Keratinocyte (primary cell): ENCODE measurements around the gene SPAG16. TPM values are rescaled to one million over a fixed set of nuclear protein-coding genes. Genes with fewer than 3 reads are reported as not detected.

Experiments used
- DNase-seq: peaks from one replicate; pipeline ENCODE4 v3.0.0-alpha.2; 2011; ENCODE audit warnings: low read depth, missing footprints, low spot score
- FAIRE-seq: peaks from 2 replicates; lab custom pipeline; 2011; peaks lifted over from hg19 to GRCh38; lab: Jason Lieb, UNC
- H2AFZ ChIP-seq: 2 replicates; pipeline ENCODE4 v1.6.0; 2012; ENCODE audit warnings: low read length, control low read depth, inconsistent platforms; ENCODE audit not compliant: control insufficient read depth
- H3K27ac ChIP-seq: 2 replicates; pipeline ENCODE4 v1.5.1; 2011; ENCODE audit warnings: low read length; ENCODE audit not compliant: control insufficient read depth, insufficient read depth
- H3K27me3 ChIP-seq: 3 replicates; pipeline ENCODE4 v1.6.0; 2011; ENCODE audit warnings: low read length; ENCODE audit not compliant: control insufficient read depth, insufficient read depth; ENCODE audit errors: extremely low read depth
- H3K36me3 ChIP-seq, 2 experiments: 2 replicates in 1 of 2; 3 replicates in 1 of 2; pipeline ENCODE4 v1.5.1; 2011; ENCODE audit warnings: low read length in 2 of 2, mild to moderate bottlenecking in 1 of 2; ENCODE audit not compliant: control insufficient read depth in 2 of 2, insufficient read depth in 2 of 2; ENCODE audit errors: extremely low read depth in 1 of 2
- H3K4me1 ChIP-seq: 3 replicates; pipeline ENCODE4 v1.5.1; 2011; ENCODE audit warnings: low read length; ENCODE audit not compliant: control insufficient read depth, insufficient read depth; ENCODE audit errors: extremely low read depth
- H3K4me2 ChIP-seq: 3 replicates; pipeline ENCODE4 v1.6.0; 2011; ENCODE audit warnings: low read depth, low read length; ENCODE audit not compliant: control insufficient read depth, insufficient read depth; ENCODE audit errors: extremely low read depth
- H3K4me3 ChIP-seq, 3 experiments: fragments of 200-600 bp in 1 of 3; sonication (generic) in 1 of 3; 2 replicates in 2 of 3; 3 replicates in 1 of 3; pipeline ENCODE4 v1.5.1; 2011 to 2016; ENCODE audit warnings: low read length in 3 of 3, mild to moderate bottlenecking in 3 of 3, control low read depth in 2 of 3, inconsistent platforms in 1 of 3, low read depth in 1 of 3, mixed read lengths in 1 of 3, mixed run types in 1 of 3, moderate library complexity in 1 of 3; ENCODE audit not compliant: control insufficient read depth in 2 of 3, insufficient read depth in 2 of 3; ENCODE audit errors: extremely low read depth in 1 of 3
- H3K79me2 ChIP-seq: 2 replicates; pipeline ENCODE4 v1.6.0; 2012; ENCODE audit warnings: low read length; ENCODE audit not compliant: control insufficient read depth, insufficient read depth
- H3K9ac ChIP-seq: 3 replicates; pipeline ENCODE4 v1.6.0; 2011; ENCODE audit warnings: low read length; ENCODE audit not compliant: control insufficient read depth, insufficient read depth; ENCODE audit errors: extremely low read depth
- H3K9me1 ChIP-seq: 3 replicates; pipeline ENCODE4 v1.6.0; 2011; ENCODE audit warnings: low read length; ENCODE audit not compliant: control insufficient read depth, insufficient read depth; ENCODE audit errors: extremely low read depth
- H3K9me3 ChIP-seq: 2 replicates; pipeline ENCODE4 v1.5.1; 2012; ENCODE audit warnings: low read depth, low read length; ENCODE audit not compliant: control insufficient read depth
- H4K20me1 ChIP-seq: 3 replicates; pipeline ENCODE4 v1.6.0; 2011; ENCODE audit warnings: low read length; ENCODE audit not compliant: control insufficient read depth, insufficient read depth; ENCODE audit errors: extremely low read depth
- EZH2 ChIP-seq: IDR thresholded peaks from one replicate; pipeline ENCODE4 v1.6.1; 2012; ENCODE audit warnings: inconsistent platforms, mild to moderate bottlenecking, low read length, moderate library complexity
- dilution Hi-C: fragments of 300-500 bp; cut with MboI; formaldehyde crosslinking; loops from one replicate; pipeline ENCODE4 v1.7.0; 2020; ENCODE audit warnings: low sequenced_read_pairs; ENCODE audit not compliant: extremely low pct_ligation_motif_present
- polyA plus RNA-seq, 5 experiments: library from polyadenylated mRNA; depleted of rRNA in 3 of 5; stranded (reverse) in 3 of 5; stranded (forward) in 1 of 5; unstranded in 1 of 5; fragments of >200 nt; gene quantifications; 1 replicate in 1 of 5; 2 replicates in 3 of 5; 3 replicates in 1 of 5; pipeline versions ENCODE4 v1.2.1 to v1.2.3, GENCODE V29; 2011 to 2012; ENCODE audit warnings: missing spikeins in 2 of 5, low read depth in 1 of 5, low replicate concordance in 1 of 5
- TF ChIP-seq, protein P1 (sequence below), 3 experiments: IDR thresholded peaks in 1 of 3; conservative IDR thresholded peaks in 1 of 3; optimal IDR thresholded peaks in 1 of 3; 2 replicates in 2 of 3; 3 replicates in 1 of 3; pipeline versions ENCODE3 to v1.5.1; 2011; ENCODE audit warnings: low read length in 3 of 3, mild to moderate bottlenecking in 3 of 3, moderate library complexity in 2 of 3, control low read depth in 1 of 3, inconsistent platforms in 1 of 3; ENCODE audit not compliant: insufficient read depth in 2 of 3; ENCODE audit errors: extremely low read depth in 1 of 3

Gene SPAG16
- polyA plus RNA-seq, 1 donor (not counting 4 experiments of a cell fraction or from before 2014, with no cell fraction given) = 19.6 TPM

DNA sequence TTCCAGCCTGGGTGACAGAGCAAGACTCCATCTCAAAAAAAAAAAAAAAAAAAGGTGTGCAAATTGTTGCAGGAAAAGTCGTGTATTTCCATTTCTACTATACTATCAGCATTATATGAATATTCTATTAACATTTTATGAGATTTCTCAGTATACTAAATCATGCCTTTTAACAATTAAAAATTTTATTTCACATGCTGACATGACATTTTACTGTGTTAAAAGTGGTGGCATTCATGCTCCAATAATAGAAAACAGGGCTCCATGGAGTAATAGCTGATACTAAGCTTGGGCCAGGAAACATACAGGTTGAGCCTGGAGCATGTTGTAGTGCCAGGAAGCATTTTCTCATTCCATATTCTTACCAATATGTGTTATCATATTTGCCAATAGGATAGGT lies 141.4 kb downstream of the SPAG16 start:
- Histone ChIP-seq H3K27me3 (no peaks in the 10 kb centered on the region), H3K9me3 (peaks cover 4% of the 10 kb centered on the region), H3K36me3 (no peaks in the 10 kb centered on the region), H4K20me1 (no peaks in the 10 kb centered on the region), H3K4me2 (no peak overlapping the region), H3K79me2 (no peaks in the 10 kb centered on the region), H3K9ac (no peak overlapping the region), H3K27ac (no peak overlapping the region), H3K9me1 (no peaks in the 10 kb centered on the region), H3K4me3 (no peak overlapping the region), H2AFZ (no peak overlapping the region), H3K4me1 (peaks cover 9% of the 10 kb centered on the region)
- no peak for DNase-seq
- TF ChIP-seq EZH2 = no peak
- TF ChIP-seq, protein P1, sequence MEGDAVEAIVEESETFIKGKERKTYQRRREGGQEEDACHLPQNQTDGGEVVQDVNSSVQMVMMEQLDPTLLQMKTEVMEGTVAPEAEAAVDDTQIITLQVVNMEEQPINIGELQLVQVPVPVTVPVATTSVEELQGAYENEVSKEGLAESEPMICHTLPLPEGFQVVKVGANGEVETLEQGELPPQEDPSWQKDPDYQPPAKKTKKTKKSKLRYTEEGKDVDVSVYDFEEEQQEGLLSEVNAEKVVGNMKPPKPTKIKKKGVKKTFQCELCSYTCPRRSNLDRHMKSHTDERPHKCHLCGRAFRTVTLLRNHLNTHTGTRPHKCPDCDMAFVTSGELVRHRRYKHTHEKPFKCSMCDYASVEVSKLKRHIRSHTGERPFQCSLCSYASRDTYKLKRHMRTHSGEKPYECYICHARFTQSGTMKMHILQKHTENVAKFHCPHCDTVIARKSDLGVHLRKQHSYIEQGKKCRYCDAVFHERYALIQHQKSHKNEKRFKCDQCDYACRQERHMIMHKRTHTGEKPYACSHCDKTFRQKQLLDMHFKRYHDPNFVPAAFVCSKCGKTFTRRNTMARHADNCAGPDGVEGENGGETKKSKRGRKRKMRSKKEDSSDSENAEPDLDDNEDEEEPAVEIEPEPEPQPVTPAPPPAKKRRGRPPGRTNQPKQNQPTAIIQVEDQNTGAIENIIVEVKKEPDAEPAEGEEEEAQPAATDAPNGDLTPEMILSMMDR (optimal IDR thresholded peaks at IDR 0.05 in 1 of 3, IDR thresholded peaks at IDR 0.05 in 1 of 3, conservative IDR thresholded peaks at IDR 0.05 in 1 of 3; ENCODE audit: extremely low read depth in 1 of 3, insufficient read depth in 2 of 3, low read length in 3 of 3) = no peak
- FAIRE-seq = no peak
- dilution Hi-C loops = no loop called here

DNA sequence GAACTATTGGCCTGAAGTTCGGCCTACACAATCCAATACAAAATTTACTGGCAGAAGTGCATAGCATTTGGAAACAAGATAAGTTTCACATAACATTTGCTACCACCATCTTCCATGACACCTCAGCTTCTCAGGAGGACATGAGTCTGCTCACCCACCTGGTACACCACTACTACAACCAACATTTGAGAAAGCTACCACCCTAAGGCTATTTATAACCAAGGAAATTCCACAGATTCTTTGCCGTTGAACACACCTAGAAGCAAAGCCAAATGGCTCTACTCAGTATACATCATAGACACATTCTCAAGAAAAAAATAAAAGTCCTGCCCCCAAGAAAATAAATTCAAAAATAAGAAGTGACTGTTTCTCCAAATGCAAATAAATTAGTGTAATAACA lies 145.3 kb downstream of the SPAG16 start:
- no peaks in the 10 kb centered on the region for H3K9me1 ChIP-seq
- H3K4me1 ChIP-seq = peaks cover 9% of the 10 kb centered on the region
- H3K4me2 ChIP-seq = peak overlapping the region; percentile 32
- TF ChIP-seq, protein P1 (optimal IDR thresholded peaks at IDR 0.05 in 1 of 3, IDR thresholded peaks at IDR 0.05 in 1 of 3, conservative IDR thresholded peaks at IDR 0.05 in 1 of 3; ENCODE audit: extremely low read depth in 1 of 3, insufficient read depth in 2 of 3, low read length in 3 of 3) = no peak
- TF ChIP-seq EZH2 = no peak
- H2AFZ ChIP-seq = peak overlapping the region; percentile 79
- H3K9me3 ChIP-seq = peaks cover 4% of the 10 kb centered on the region
- H4K20me1 ChIP-seq = no peaks in the 10 kb centered on the region
- peak overlapping the region; percentile 31 for H3K27ac ChIP-seq
- no peak overlapping the region for H3K9ac ChIP-seq
- dilution Hi-C loops = no loop called here
- FAIRE-seq (peak; percentile 67), DNase-seq (peak; percentile 63)
- no peaks in the 10 kb centered on the region for H3K36me3 ChIP-seq
- no peaks in the 10 kb centered on the region for H3K27me3 ChIP-seq
- H3K4me3 ChIP-seq = no peak overlapping the region
- no peaks in the 10 kb centered on the region for H3K79me2 ChIP-seq
